GM12892 (cell line): ENCODE data around the gene GNB3.

Experiments
- POLR2A ChIP-seq: IDR thresholded peaks from 2 replicates; pipeline ENCODE4 v1.6.1; 2011; ENCODE audit warnings: low read depth, low read length, control low read depth
- TAF1 ChIP-seq: IDR thresholded peaks from 2 replicates; pipeline ENCODE4 v1.6.1; 2011; ENCODE audit warnings: low read depth, mild to moderate bottlenecking, control low read depth, low read length, borderline replicate concordance

- TF ChIP-seq POLR2A: no peak
- TF ChIP-seq TAF1: no peak
Observed at GRCh38 chr12:6830286-6830890, 10.3 kb upstream of the GNB3 start.
